Upper lobe of left lung (tissue), 4 donors: ENCODE results near the gene RGS18.

Experiments
- CTCF ChIP-seq, 6 experiments: fragments of 450-650 bp in 4 of 6; fragments of 200-600 bp in 2 of 6; sonication (generic) in 2 of 6; IDR thresholded peaks; one replicate each; pipeline ENCODE4 v1.5.1; 2016 to 2019; ENCODE audit warnings: antibody characterized with exemption in 6 of 6
- EP300 ChIP-seq, 4 donors: sonication (generic); formaldehyde crosslinking; IDR thresholded peaks; one replicate each; pipeline ENCODE4 v1.5.1; 2017; ENCODE audit warnings: antibody characterized with exemption in 4 of 4, control low read depth in 2 of 4
- POLR2A ChIP-seq, 4 donors: fragments of 450-650 bp; IDR thresholded peaks; one replicate each; pipeline ENCODE4 v1.5.1; 2016 to 2017; ENCODE audit warnings: antibody characterized with exemption in 4 of 4, mild to moderate bottlenecking in 2 of 4
- POLR2AphosphoS5 ChIP-seq, 2 donors: sonication (generic); formaldehyde crosslinking; IDR thresholded peaks; one replicate each; pipeline ENCODE4 v1.5.1; 2017; ENCODE audit warnings: antibody characterized with exemption in 2 of 2

GRCh38 chr1:192133350-192133926, 24.8 kb upstream of the RGS18 start:
- TF ChIP-seq CTCF (IDR thresholded peaks at IDR 0.05) = no peak
- no peak for TF ChIP-seq POLR2A (IDR thresholded peaks at IDR 0.05)
- TF ChIP-seq POLR2AphosphoS5 (IDR thresholded peaks at IDR 0.05) = no peak
- no peak for TF ChIP-seq EP300 (IDR thresholded peaks at IDR 0.05)
